H1 (cell line): ENCODE measurements around the gene NKTR. TPM values are rescaled to one million over a fixed set of nuclear protein-coding genes. Genes with fewer than 3 reads are reported as not detected.
A peak's percentile ranks its signal among the peaks of the same experiment; 100 is the strongest.

Experiments
- CTCF ChIA-PET: fragments of 300-600 bp; sonication (Branson Sonifier 250); formaldehyde crosslinking; loops from one replicate; lab custom pipeline; 2021; ENCODE audit not compliant: partially characterized antibody; lab: Charles Lee
- POLR2A ChIA-PET: fragments of 300-600 bp; sonication (Branson Sonifier 250); formaldehyde crosslinking; loops from one replicate; lab custom pipeline; 2021; ENCODE audit warnings: inconsistent platforms; ENCODE audit not compliant: partially characterized antibody; lab: Charles Lee
- DNase-seq, 2 experiments: peaks; one replicate each; pipeline versions ENCODE4 v3.0.0 to v3.0.0-alpha.2; 2010 to 2022; ENCODE audit warnings: low spot score in 2 of 2, low read depth in 1 of 2, mixed read lengths in 1 of 2
- FAIRE-seq: peaks from 2 replicates; lab custom pipeline; 2011; peaks lifted over from hg19 to GRCh38; lab: Jason Lieb, UNC
- H2AFZ ChIP-seq: 2 replicates; pipeline ENCODE4 v1.8.1; 2012; ENCODE audit warnings: low read length, inconsistent platforms
- H2AK5ac ChIP-seq: 2 replicates; pipeline ENCODE4 v1.6.1; 2013; ENCODE audit warnings: low read depth, low read length
- H2BK120ac ChIP-seq: replicated peaks from 2 replicates; pipeline ENCODE3; 2013; ENCODE audit warnings: low read depth, low read length, inconsistent platforms
- H2BK12ac ChIP-seq: 2 replicates; pipeline ENCODE4 v1.6.1; 2013; ENCODE audit warnings: low read depth, low read length
- H2BK15ac ChIP-seq: 2 replicates; pipeline ENCODE4 v1.6.1; 2013; ENCODE audit warnings: low read length
- H2BK20ac ChIP-seq: 2 replicates; pipeline ENCODE4 v1.6.1; 2013; ENCODE audit warnings: low read length
- H2BK5ac ChIP-seq: 2 replicates; pipeline ENCODE4 v1.6.1; 2013; ENCODE audit warnings: low read depth, low read length
- H3K14ac ChIP-seq: 2 replicates; pipeline ENCODE4 v1.6.1; 2013; ENCODE audit warnings: inconsistent platforms; ENCODE audit not compliant: insufficient read length
- H3K18ac ChIP-seq: 2 replicates; pipeline ENCODE4 v1.6.1; 2013; ENCODE audit warnings: low read length; ENCODE audit errors: extremely low read depth
- H3K23ac ChIP-seq: 2 replicates; pipeline ENCODE4 v1.6.1; 2013; ENCODE audit warnings: inconsistent platforms; ENCODE audit not compliant: insufficient read length
- H3K23me2 ChIP-seq: 2 replicates; pipeline ENCODE4 v1.6.1; 2013; ENCODE audit warnings: low read depth, low read length
- H3K27ac ChIP-seq: 2 replicates; pipeline ENCODE4 v1.6.1; 2011; ENCODE audit warnings: low read depth, low read length, inconsistent platforms
- H3K27me3 ChIP-seq, 4 experiments: replicated peaks in 1 of 4; 1 replicate in 1 of 4; 2 replicates in 3 of 4; pipeline versions ENCODE4 v1.6.1 to v1.8.1; 2011 to 2013; ENCODE audit warnings: low read length in 3 of 4, mild to moderate bottlenecking in 3 of 4, inconsistent platforms in 2 of 4, mixed read lengths in 2 of 4, moderate library complexity in 1 of 4; ENCODE audit not compliant: control insufficient read depth in 3 of 4, insufficient read depth in 3 of 4; ENCODE audit errors: extremely low read depth in 1 of 4
- H3K36me3 ChIP-seq, 4 experiments: 2 replicates each; pipeline versions ENCODE4 v1.6.1 to v1.8.1; 2011 to 2013; ENCODE audit warnings: mild to moderate bottlenecking in 4 of 4, low read length in 3 of 4, moderate library complexity in 2 of 4, control low read depth in 1 of 4, inconsistent platforms in 1 of 4; ENCODE audit not compliant: insufficient read depth in 4 of 4, control insufficient read depth in 2 of 4
- H3K4ac ChIP-seq: replicated peaks from 2 replicates; pipeline ENCODE3; 2013; ENCODE audit warnings: low read length, low read depth, mixed read lengths, inconsistent platforms; ENCODE audit not compliant: insufficient read length
- H3K4me1 ChIP-seq, 4 experiments: replicated peaks in 1 of 4; 1 replicate in 1 of 4; 2 replicates in 3 of 4; pipeline versions ENCODE4 v1.6.1 to v1.8.1; 2011 to 2013; ENCODE audit warnings: low read length in 3 of 4, inconsistent platforms in 2 of 4, mixed read lengths in 1 of 4; ENCODE audit not compliant: insufficient read depth in 4 of 4, control insufficient read depth in 3 of 4
- H3K4me2 ChIP-seq, 2 experiments: 2 replicates each; pipeline versions ENCODE4 v1.6.1 to v1.8.1; 2011 to 2013; ENCODE audit warnings: low read depth in 2 of 2, low read length in 2 of 2, control low read depth in 1 of 2, inconsistent platforms in 1 of 2, mild to moderate bottlenecking in 1 of 2; ENCODE audit not compliant: insufficient read depth in 1 of 2
- H3K4me3 ChIP-seq, 4 experiments: fragments of 200-600, 300-600 bp in 1 of 4; sonication (generic), shearing (Covaris generic), sonication (Bioruptor Twin) in 1 of 4; 2 replicates each; pipeline versions ENCODE4 v1.5.1 to v1.8.1; 2011 to 2016; ENCODE audit warnings: low read length in 4 of 4, low read depth in 3 of 4, control low read depth in 2 of 4, inconsistent platforms in 2 of 4, mild to moderate bottlenecking in 2 of 4, mixed read lengths in 1 of 4, moderate library complexity in 1 of 4; ENCODE audit not compliant: insufficient read depth in 2 of 4; ENCODE audit errors: extremely low read depth in 1 of 4
- H3K56ac ChIP-seq: replicated peaks from 2 replicates; pipeline ENCODE3; 2013; ENCODE audit warnings: low read depth, mild to moderate bottlenecking, mixed read lengths, low read length, inconsistent platforms; ENCODE audit not compliant: insufficient read length
- H3K79me1 ChIP-seq: 2 replicates; pipeline ENCODE4 v1.6.1; 2013; ENCODE audit warnings: low read depth, low read length, control low read depth
- H3K79me2 ChIP-seq, 2 experiments: 2 replicates each; pipeline versions ENCODE4 v1.6.1 to v1.8.1; 2012 to 2013; ENCODE audit warnings: low read length in 2 of 2, mild to moderate bottlenecking in 2 of 2, inconsistent platforms in 1 of 2; ENCODE audit not compliant: insufficient read depth in 2 of 2, control insufficient read depth in 1 of 2
- H3K9ac ChIP-seq, 4 experiments: replicated peaks in 1 of 4; 1 replicate in 1 of 4; 2 replicates in 3 of 4; pipeline versions ENCODE4 v1.6.1 to v1.8.1; 2011 to 2013; ENCODE audit warnings: low read depth in 3 of 4, low read length in 3 of 4, control low read depth in 2 of 4, mild to moderate bottlenecking in 2 of 4, moderate library complexity in 2 of 4, inconsistent platforms in 1 of 4; ENCODE audit errors: extremely low read depth in 1 of 4
- H3K9me3 ChIP-seq, 2 experiments: 2 replicates each; pipeline versions ENCODE4 v1.6.1 to v1.8.1; 2012 to 2013; ENCODE audit warnings: mild to moderate bottlenecking in 2 of 2, moderate library complexity in 2 of 2, control low read depth in 1 of 2, inconsistent platforms in 1 of 2, low read depth in 1 of 2, low read length in 1 of 2, mixed read lengths in 1 of 2; ENCODE audit not compliant: insufficient read depth in 2 of 2
- H4K20me1 ChIP-seq, 2 experiments: replicated peaks in 1 of 2; 2 replicates each; pipeline versions ENCODE3 to v1.8.1; 2011 to 2013; ENCODE audit warnings: inconsistent platforms in 2 of 2, low read length in 2 of 2, mild to moderate bottlenecking in 1 of 2; ENCODE audit not compliant: insufficient read depth in 2 of 2, control insufficient read depth in 1 of 2
- H4K5ac ChIP-seq: 2 replicates; pipeline ENCODE4 v1.6.1; 2013; ENCODE audit warnings: low read length, low read depth, mixed read lengths, inconsistent platforms; ENCODE audit not compliant: insufficient read length
- H4K8ac ChIP-seq: 2 replicates; pipeline ENCODE4 v1.8.0; 2013; ENCODE audit warnings: mild to moderate bottlenecking, moderate library complexity, low read length, inconsistent platforms; ENCODE audit not compliant: insufficient read depth; ENCODE audit errors: extremely low read depth
- H4K91ac ChIP-seq: replicated peaks from 2 replicates; pipeline ENCODE3; 2013; ENCODE audit warnings: low read length, mixed read lengths, inconsistent platforms; ENCODE audit not compliant: insufficient read length
- NRF1 ChIP-seq: IDR thresholded peaks from 2 replicates; pipeline ENCODE4 v1.6.1; 2011; ENCODE audit warnings: mild to moderate bottlenecking, low read depth, low read length, improper control_type of control experiment
- SIN3A ChIP-seq, 2 experiments: IDR thresholded peaks in 1 of 2; conservative IDR thresholded peaks in 1 of 2; 2 replicates each; pipeline ENCODE4 v1.6.1; 2011 to 2012; ENCODE audit warnings: low read length in 2 of 2, improper control_type of control experiment in 1 of 2, low read depth in 1 of 2, mild to moderate bottlenecking in 1 of 2
- SP1 ChIP-seq: IDR thresholded peaks from 2 replicates; pipeline ENCODE4 v1.6.1; 2011; ENCODE audit warnings: low read depth, low read length
- TEAD4 ChIP-seq: IDR thresholded peaks from 2 replicates; pipeline ENCODE4 v1.6.1; 2012; ENCODE audit warnings: low read depth, low read length, inconsistent platforms, mixed read lengths
- WGBS, 2 experiments: shearing (Covaris generic) in 1 of 2; methylation state at CpG; one replicate each; pipeline versions ENCODE4 v1.1.6 to v1.1.7; 2013 to 2015; ENCODE audit warnings: low lambda C conversion rate in 2 of 2, mixed read lengths in 2 of 2, inconsistent platforms in 1 of 2, low coverage in 1 of 2, missing lambda C conversion rate in 1 of 2; ENCODE audit not compliant: insufficient replicate concordance in 2 of 2, insufficient coverage in 1 of 2, insufficient read length in 1 of 2; ENCODE audit errors: extremely low coverage in 1 of 2, missing lambda C conversion rate in 1 of 2; 5-methylcytosine and 5-hydroxymethylcytosine counted together
- polyA plus RNA-seq, 7 experiments: library from polyadenylated mRNA; depleted of rRNA in 3 of 7; stranded (reverse) in 5 of 7; unstranded in 2 of 7; fragments of >200 nt in 5 of 7; fragments of 200-250 nt in 2 of 7; gene quantifications; 1 replicate in 5 of 7; 2 replicates in 1 of 7; 4 replicates in 1 of 7; pipeline versions ENCODE4 v1.2.1 to v1.2.3, GENCODE V29; 2011 to 2013; ENCODE audit warnings: missing spikeins in 2 of 7, mixed read lengths in 2 of 7
- total RNA-seq: library from RNA; stranded (reverse); fragmentation: NEBNext Ultra II Directional; extraction: Animal tissue kit (Norgen Biotek cat#: 25700); gene quantifications from 2 replicates; pipeline ENCODE4 v1.2.1, GENCODE V29; 2021

Gene NKTR
- total and polyA plus RNA-seq, 2 of the 8 experiments (the other 6 are each of a cell fraction or from before 2014, with no cell fraction given) = 24.1 to 62.2 TPM

DNA sequence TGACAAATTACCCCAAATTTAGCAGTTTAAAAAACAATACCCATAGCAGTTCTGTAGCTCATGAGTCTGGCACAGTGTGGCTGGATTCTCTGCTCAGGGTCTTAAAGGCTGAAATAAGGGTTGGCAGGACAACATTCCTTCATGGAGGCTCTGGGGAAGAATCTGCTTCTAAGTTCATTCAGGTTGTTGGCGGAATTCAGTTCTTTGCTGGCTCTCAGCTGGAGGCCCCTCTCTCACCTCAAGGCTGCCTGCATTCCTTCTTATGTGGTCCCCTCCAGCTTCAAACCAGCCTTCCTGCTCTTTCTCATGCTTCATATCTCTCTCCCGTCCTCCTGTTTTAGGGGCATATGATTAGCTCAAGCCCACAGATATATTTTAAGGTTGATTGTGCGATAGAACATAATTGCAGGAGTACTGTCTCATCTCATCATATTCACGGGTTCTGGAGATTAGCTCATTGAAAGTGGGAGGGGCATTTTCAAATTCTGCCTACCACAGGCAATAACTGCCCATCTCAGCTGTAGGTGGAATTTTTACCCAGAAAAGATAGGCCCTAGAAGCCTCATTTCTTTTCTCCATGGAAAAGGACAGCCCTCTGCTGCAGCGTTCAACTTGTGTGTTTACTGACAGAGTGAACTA, 47.5 kb downstream of the NKTR start:
- H3K14ac ChIP-seq = no peak overlapping the region
- peak; percentile 97 for FAIRE-seq
- H4K20me1 ChIP-seq = peaks cover 4% of the 10 kb centered on the region in 2 experiments
- no peak overlapping the region for H3K23ac ChIP-seq
- H4K5ac ChIP-seq = no peak overlapping the region
- WGBS, 2 experiments = 85% methylated on average over 5 of the region's 5 CpGs; no CpG with 5 or more reads in 1 of the 2 experiments
- H3K27me3 ChIP-seq = no peaks in the 10 kb centered on the region
- no peak overlapping the region for H3K4ac ChIP-seq
- H3K4me1 ChIP-seq = peaks cover 0 to 24% (median 16%) of the 10 kb centered on the region in 4 experiments; a peak in 6 of 7 replicates
- 0 out of 2 replicates have a peak, but pooled peaks cover 2% of the 10 kb centered on the region for H3K79me1 ChIP-seq
- H2BK120ac ChIP-seq = no peak overlapping the region
- no peak overlapping the region for H2AK5ac ChIP-seq
- peak overlapping the region in 1 of 2 experiments; percentile 32; a peak in 1 of 4 replicates for H3K4me2 ChIP-seq
- H3K23me2 ChIP-seq = no peaks in the 10 kb centered on the region; the same call in 1 of the 2 replicates
- no peak overlapping the region; a peak in 1 of 7 replicates for H3K9ac ChIP-seq
- peaks cover 10 to 47% (median 37%) of the 10 kb centered on the region in 4 experiments for H3K36me3 ChIP-seq
- no peak overlapping the region for H3K18ac ChIP-seq
- no peaks in the 10 kb centered on the region for H3K9me3 ChIP-seq
- H3K79me2 ChIP-seq = no peaks in the 10 kb centered on the region
- H4K91ac ChIP-seq = no peak overlapping the region
- TF ChIP-seq SP1 (0 out of 2 replicates have a peak, but pooled peaks have one; percentile 19), SIN3A (conservative IDR thresholded peaks at IDR 0.05 in 1 of 2, IDR thresholded peaks at IDR 0.05 in 1 of 2; ENCODE audit: low read depth in 1 of 2, low read length in 2 of 2) (0 out of 4 replicates have a peak, but pooled peaks of 1 of the 2 experiments have one; percentile 29), TEAD4 (peak; percentile 76; the same call in 1 of the 2 replicates), NRF1 (no peak)
- ChIA-PET CTCF (interaction anchor here (0.6 to 2.7 kb wide), 14 partner anchors 11 to 132 kb away, joined by 3 to 9 read pairs (median 4); no protein-coding TSS in a partner anchor), POLR2A (interaction anchor here (0.9 to 2.1 kb wide), 13 partner anchors 10 to 99 kb away, joined by 3 to 9 read pairs (median 4); partner anchors contain the start of genes NKTR and SS18L2)
- no peak overlapping the region for H2BK15ac ChIP-seq
- H4K8ac ChIP-seq = no peak overlapping the region
- no peak overlapping the region for H2AFZ ChIP-seq
- H2BK5ac ChIP-seq = no peak overlapping the region
- H3K56ac ChIP-seq = no peak overlapping the region
- peak in 1 of 2 experiments; percentile 49 for DNase-seq
- H3K4me3 ChIP-seq = no peak overlapping the region
- H2BK12ac ChIP-seq = no peak overlapping the region
- no peak overlapping the region for H3K27ac ChIP-seq
- H2BK20ac ChIP-seq = no peak overlapping the region
